Brain pericyte (primary cell): ENCODE data around the gene UQCC2.

Experiments
- DNase-seq: peaks from one replicate; pipeline ENCODE4 v3.0.0-alpha.2; 2012; ENCODE audit warnings: low read depth, low spot score

UQCC2 gene

GRCh38 chr6:33707771-33708170, 3.7 kb downstream of the UQCC2 start:
- DNase-seq = no peak

DNA sequence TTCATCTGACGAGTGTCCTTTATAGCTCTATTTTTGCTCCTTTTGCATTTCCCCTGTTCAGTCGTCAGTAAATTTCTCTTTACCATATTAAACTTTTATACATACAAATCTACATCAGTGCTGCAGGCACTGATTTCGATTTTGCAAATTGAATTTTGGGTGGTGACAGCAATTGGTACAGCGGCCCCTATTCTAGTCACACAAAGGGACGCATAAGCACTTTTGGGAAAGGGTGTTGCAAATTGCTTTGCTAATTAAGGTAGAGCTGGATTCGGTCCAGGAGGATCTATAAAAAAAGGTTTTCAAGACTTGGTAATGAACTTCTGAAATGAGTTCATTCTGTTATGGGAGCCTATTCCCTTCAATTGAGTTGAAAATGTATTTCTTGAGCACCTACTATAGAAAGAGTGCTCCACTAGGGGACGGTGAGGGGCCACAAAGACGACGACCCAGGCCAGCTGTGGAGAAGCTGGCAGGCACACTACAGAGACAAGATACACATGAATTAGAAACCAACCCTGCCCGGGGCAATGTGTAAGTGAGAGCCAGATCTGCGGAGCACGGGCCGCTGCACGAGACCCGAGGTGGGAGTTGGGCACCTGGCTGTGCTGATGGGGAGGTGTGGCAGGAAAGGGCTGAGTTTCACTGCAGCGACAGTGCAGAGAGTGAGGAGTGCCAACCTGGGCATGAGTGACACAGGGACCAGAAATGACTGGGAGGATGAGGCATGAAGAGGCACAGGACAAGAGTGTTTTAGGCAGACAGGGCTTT, 5.4 kb downstream of the UQCC2 start:
- no peak for DNase-seq

DNA sequence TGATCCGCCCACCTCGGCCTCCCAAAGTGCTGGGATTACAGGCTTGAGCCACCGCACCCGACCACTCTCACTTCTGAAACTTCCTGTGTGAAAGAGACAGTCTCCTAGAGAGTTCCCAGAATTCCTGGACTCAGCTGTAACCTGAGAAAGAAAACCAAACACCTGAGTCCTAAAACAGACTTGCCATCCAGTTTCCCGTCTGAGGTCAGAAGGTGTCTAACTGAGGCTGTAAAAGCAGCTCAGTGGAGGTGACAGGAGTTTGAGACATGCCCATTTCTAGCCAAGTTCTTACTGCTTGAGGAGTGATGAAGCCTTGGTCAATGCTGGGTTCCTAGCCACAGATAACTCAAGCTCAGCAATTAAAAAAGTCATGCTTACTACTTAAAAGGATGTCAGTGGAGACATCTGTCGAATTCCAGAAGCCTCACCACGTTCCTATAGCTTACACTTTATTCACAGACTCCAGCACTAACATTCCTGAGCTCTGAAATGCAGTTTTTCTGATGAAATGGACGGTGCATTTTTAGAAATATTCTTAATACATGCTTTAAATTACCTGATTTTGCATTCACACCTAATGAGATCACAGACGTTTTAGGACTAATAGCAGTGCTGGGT, 6.1 kb downstream of the UQCC2 start:
- no peak for DNase-seq

DNA sequence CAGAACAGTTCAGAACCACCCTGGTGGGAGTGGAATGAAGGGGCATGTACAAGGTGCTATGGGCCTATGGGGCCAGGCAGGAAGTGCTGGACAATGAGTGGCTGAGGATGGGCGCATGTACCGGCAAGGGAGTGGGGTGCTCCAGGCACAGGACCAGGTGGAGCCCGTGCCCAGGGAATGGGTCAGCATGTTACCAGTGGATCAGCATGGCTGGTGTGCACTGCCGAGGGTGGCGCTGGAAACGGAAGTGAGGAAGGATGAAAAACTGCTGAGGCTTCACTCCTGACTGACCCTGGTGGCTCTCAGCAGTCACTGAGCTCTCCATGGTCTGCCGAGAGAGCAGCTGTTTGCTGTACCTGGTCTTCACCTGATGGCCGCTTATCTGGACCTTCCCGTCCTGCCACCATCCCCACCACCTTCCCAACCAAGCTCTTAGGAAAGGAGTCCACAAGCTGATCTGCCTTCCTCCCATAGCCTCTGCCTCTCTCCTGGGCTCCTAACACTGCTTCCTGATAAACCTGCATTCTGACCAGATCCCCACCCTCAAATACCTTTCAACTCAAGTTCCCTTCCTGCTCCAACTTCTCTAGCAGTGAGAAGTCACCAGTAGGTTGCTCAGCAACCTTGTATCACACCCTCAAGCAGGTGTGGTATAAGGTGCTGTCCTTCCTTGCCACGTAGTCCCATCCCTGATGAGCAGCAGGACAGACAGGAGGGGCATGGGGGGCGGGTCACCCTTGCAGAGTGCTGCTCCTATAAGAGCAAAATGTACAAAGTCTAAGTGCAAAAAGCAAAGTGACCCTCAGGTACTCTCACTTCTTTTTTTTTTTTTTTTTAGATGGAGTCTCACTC, 7.1 kb downstream of the UQCC2 start:
- no peak for DNase-seq

DNA sequence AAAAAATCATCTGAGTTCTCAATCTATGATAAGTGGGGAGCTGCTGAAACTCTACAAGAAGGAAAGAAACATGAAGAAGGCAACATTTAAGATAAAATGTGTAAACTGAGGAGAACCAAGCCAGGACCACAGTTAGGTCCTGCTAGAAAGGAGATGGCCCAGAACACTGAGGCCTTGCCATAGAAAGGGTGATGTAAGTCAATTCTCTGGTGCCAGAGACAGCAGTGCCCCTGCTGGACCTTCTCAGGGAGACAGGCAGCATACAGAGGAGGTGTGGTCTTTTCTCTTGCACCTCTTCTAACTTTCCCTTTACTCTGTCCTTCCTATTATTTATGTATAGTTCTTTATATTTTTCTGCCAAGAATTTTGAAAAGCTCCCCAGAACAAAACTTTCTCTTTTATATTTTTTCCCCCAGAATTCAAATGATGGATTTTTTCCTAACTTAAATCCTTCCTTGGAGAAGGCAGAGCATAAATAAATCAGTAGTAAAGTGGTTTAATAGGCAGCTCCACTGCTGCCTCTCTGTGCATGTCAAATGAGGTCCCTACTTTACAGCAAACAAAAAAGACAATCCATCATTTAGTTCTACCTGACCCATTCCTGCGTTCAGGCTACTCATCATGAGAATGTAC, 9.0 kb downstream of the UQCC2 start:
- DNase-seq = no peak

- no peak for DNase-seq
These were observed 11.0 kb downstream of the UQCC2 start for GRCh38 chr6:33700391-33701050.

DNA sequence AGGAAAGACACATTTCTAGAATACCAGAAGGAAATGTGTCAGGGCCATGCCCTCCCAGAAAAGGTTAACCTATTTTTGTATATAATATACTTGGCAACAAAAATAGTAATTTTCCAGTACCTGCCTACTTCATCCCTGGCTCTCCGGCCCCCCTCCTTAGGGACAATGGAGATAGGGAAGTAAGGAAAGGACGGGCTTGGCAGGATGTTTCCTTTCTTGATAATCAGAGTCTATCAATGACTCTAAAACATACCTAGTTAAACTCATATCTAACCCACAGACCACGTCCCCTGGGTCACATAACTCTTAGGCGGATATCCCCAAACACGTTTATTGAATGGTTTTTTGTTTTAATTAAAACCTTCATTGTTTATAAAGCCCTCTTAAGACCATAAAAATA, 11.8 kb downstream of the UQCC2 start:
- no peak for DNase-seq

GRCh38 chr6:33699131-33699530, 12.4 kb downstream of the UQCC2 start:
- no peak for DNase-seq

DNA sequence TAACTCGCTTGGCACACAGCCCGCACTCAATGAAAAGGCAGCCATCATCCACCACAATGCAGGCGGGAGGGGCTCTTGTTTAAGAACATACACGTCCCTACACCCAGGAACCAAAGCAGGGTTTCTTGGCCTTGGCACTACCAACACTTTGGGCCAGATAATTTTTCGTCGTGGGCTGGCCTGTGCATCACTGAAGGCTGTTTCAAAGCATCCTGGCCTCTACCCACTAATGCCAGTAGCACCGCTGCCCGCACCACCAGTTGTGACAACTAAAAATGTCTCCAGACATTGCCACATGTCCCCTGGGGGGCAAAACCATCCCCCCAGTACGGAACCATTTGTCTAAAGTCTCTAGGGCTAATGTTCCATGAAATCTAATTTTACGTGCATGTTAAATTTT, 13.0 kb downstream of the UQCC2 start:
- no peak for DNase-seq

- no peak for DNase-seq
These were observed 13.7 kb downstream of the UQCC2 start for GRCh38 chr6:33697845-33698244.

DNA sequence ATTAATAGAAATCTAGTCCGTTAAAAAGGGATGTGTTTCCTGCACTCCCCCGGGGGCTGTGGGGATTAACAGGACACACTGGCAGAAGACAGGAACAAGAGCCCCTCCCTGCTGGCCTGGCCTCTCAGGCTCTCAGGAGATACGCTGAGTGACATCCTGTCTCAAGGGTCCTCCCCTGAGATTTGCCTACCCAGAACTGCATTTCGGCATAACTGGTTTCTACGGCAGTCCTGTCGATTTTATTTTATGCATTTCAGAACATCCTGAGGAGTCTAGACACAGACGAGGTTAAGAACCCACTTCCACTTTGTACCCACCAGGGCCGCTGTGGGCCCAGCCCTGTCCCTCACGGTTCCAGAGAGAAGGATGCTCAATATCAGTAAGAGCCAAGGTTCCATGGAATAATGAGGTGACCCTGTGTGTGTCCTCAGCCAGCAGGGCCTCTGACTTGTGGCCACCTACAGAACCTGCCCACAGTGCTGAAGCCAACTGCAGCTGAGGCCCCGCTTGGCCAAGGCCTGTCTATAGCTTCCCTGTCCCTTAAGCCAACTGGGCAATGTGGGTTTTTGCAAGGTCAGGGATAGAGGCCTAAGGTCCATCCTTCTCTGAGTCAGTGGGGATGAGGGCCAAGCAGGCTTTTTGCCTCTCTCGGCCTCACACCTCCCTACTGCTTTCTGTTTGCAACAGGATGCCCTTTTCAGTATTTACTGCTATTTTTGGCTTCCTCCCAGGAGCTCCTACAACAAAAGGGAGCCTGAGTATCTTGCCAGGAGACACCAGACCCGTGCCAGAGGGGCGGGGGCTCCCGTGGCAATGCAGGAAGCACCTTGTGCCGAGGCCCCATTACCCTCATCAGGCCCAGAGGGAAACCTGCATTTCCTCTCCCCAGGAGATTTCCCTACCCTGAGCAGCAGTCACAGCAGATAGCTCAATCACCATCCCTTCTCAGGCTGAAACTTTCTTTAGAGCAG, 14.7 kb downstream of the UQCC2 start:
- DNase-seq = peak; percentile 48

GRCh38 chr6:33696076-33696475, 15.4 kb downstream of the UQCC2 start:
- no peak for DNase-seq

GRCh38 chr6:33695451-33695887, 16.0 kb downstream of the UQCC2 start:
- DNase-seq = no peak

DNA sequence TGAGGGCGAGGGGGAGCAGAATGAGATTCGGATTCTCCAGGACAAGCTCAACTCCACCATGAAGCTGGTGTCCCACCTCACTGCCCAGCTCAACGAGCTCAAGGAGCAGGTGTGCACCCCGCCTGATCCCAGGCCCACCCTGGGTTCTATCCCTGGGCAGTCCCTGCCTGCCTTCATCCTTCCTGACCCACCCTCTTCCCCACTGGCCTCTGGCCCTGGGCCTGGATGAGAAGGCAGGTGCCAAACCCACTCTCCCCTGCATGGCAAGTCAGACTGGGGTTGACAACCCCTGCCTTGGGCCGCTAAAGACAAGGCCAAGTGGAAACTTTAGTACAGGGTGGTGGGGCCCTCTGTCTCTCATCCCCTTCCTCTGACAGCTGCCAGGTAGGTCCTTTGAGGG, 16.5 kb downstream of the UQCC2 start:
- DNase-seq = no peak

DNA sequence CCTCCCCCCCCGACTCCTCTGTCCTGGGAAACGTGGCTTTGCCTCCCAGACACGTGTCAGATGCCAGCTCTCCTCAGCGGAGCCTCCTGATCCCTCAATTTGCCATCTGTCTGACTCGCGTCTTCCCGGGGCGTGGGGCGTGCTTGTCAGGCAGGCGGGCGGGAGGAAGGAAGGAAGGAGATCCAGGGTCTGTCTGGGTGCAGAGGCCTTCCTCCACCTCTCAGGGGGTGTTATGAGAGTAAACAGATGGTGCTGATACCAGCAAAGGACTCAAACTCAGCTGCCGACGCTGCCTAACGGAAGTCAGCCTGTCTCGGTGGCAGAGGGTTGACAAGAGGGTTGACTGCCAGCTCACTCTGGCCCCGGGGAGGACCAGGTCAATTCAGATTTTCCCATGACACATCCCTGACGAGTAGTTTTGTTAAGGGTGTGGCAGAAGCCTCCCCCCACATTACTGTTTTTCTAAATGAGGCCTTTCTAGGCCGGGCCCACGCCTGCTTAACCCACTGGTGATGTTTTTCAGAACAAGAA, 17.0 kb downstream of the UQCC2 start:
- DNase-seq = no peak

- no peak for DNase-seq
These were observed 18.1 kb downstream of the UQCC2 start for GRCh38 chr6:33693186-33694105.

- no peak for DNase-seq
These were observed 18.7 kb downstream of the UQCC2 start for GRCh38 chr6:33692760-33693158.

DNA sequence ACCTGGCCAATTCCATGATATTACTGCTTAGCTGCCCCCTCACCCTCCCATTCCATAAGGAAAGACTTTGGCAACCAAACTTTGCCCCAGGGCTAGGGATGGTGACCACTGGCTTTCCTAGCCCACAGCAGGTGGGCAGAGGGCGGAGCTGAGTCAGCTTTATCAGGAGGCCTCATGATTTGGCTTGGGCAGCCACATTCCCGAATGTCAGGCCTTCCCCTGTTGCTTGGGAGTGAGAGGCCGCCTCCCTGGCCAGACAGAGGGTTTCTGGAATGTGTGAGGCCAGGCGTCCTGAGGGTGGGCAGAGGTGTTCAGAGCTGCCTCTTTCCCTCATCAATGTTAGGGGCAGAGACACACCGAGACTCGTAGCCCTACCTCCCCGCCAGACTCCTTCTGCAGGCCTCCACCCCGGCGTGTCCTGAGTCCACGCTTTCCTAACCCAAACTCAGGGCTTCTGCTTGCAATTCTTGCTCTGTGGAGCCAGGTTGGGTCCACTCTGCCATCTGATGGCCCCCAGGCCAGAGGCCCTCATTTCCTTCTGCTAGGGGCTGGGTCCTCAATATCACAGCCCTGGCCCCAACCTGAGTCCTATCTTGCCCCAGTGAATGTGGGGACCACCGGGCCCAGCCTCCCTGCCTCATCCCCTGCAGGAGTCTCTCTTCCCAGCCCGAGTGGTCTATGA, 19.3 kb downstream of the UQCC2 start:
- DNase-seq = no peak
